GM12892 (cell line): ENCODE data around the gene CDH4.
"Not testable (repeated sequence)": the region's sequence is repeated elsewhere in the genome, so short reads cannot be mapped to it uniquely, and the experiment has no call there.

ENCODE experiments used
- DNase-seq: peaks from one replicate; pipeline ENCODE4 v3.0.0; 2011; ENCODE audit not compliant: insufficient read length
- FAIRE-seq: peaks from 2 replicates; lab custom pipeline; 2011; peaks lifted over from hg19 to GRCh38; lab: Jason Lieb, UNC
- POLR2A ChIP-seq: IDR thresholded peaks from 2 replicates; pipeline ENCODE4 v1.6.1; 2011; ENCODE audit warnings: low read depth, low read length, control low read depth
- POLR2AphosphoS5 ChIP-seq: IDR thresholded peaks from 2 replicates; pipeline ENCODE4 v1.6.1; 2011; ENCODE audit warnings: low read depth, low read length, control low read depth
- TAF1 ChIP-seq: IDR thresholded peaks from 2 replicates; pipeline ENCODE4 v1.6.1; 2011; ENCODE audit warnings: low read depth, mild to moderate bottlenecking, control low read depth, low read length, borderline replicate concordance

The CDH4 gene

DNA sequence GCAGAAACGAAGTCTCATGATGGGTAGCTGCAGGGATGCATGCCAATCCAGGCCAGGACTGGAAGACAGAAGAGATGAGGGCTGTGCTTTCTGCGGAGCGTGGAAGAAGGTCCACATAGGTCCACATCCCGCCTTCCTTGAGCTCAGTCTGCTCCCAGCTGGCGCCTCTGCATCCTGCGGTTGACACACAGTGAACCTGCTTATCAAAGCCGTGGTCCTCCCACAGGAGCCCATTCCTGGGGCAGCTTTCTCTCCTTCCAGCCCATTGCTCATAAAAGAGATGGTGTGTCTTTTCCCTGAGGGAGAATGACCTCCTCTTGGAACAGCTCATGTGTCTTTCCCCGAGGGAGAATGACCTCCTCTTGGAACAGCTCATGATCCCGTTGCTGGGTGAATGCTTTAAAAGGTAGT, 225.4 kb downstream of the CDH4 start:
- FAIRE-seq (no peak), DNase-seq (no peak)
- TF ChIP-seq TAF1 = no peak
- no peak for TF ChIP-seq POLR2AphosphoS5
- no peak for TF ChIP-seq POLR2A

DNA sequence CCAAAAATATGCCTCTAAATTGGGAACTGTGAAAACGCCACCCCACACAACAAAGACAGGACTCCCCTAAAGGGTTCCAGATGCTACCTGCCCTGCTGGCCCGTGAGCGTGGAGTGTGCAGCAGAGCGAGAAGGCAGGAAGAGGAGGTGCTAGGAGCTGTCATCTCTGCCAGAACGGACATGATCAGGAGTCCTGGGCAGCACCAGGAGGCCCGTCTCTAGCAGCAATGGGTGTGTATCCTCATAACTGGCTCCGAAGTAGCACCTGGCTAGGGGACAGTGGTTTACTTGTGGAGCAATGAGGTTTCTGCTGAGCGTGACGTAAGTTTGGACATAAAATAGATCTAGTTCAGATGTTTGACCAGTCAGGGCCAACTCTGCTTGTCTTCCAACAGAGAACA, 226.0 kb downstream of the CDH4 start:
- TF ChIP-seq POLR2A = no peak
- TF ChIP-seq TAF1 = no peak
- TF ChIP-seq POLR2AphosphoS5 = no peak
- DNase-seq (no peak), FAIRE-seq (no peak)

DNA sequence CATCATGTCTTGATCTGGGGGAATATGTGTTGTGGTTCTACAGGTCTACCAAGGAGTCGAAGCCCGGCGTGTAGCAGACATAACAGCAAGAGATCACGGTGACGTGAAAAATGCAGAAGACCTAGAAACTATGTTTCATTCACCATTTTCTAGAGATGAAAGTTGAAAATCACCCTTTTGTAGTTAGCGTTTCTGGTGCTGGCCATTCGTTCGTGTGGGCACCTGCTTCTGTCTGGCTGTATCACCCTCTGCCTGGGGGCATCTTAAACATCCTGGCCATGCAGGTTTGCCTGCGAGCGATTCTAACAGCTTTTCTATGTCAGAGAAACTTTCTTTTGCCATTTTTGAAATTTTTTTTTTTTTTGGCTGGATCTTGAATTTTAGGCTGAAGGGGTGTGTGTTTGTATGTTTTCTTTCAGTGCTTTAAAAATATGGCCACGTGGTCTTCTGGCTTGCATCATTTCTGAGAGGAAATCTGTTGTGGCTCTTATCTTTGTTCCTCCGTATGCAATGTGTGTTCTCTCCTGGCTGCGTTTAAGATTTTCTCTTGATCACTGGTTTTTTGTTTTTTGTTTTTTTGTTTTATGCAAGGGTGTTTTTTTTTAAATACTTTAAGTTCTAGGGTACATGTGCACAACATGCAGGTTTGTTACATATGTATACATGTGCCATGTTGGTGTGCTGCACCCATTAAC, 226.7 kb downstream of the CDH4 start:
- FAIRE-seq = no peak
- DNase-seq = no peak
- TF ChIP-seq POLR2A = no peak
- no peak for TF ChIP-seq TAF1
- no peak for TF ChIP-seq POLR2AphosphoS5

DNA sequence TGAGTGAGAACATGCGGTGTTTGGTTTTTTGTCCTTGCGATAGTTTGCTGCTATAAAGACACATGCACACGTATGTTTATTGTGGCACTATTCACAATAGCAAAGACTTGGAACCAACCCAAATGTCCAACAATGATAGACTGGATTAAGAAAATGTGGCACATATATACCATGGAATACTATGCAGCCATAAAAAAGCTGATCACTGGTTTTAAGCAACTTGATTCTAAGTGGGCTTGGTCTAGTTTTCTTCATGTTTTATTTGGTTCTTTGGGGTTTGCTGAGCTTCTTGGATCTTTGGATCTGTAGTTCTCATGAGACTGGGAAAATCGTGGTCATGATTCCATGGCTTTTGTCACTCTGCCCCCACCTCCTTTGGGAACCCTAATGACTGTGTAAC, 227.4 kb downstream of the CDH4 start:
- FAIRE-seq, DNase-seq: not testable (repeated sequence)

DNA sequence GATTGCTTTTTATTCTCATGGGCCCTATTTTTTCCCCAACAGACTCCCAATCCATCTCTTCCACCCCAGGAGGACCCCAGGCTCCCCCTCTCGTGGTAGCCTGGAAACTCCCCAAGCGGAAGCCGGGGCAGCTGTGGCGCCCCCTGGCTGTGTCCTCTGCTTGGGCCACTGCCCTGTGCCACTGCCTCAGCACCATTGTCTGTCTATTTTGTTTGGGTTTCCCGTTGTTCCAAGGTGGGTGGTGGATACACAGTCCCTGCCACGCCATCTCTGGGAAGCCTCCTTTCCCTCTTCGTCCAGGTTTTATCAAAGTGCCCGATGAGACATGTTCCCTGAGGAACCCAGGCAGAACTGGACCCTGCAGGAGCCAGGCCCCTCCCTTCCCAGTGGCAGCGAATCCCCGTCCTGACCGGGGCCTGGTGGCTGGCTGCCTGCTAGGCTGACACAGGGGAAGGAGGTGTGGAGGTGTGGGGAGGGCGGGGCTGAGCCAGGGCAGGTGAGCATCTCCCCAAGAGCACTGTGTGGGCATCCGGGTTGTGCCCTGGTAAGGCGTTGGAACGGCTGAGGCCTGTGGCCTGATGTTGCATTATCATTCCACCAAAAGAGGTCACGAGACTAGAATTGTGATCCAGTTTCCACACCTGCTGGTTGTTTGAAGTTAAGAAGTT, 228.2 kb downstream of the CDH4 start:
- DNase-seq (no peak), FAIRE-seq (no peak)

DNA sequence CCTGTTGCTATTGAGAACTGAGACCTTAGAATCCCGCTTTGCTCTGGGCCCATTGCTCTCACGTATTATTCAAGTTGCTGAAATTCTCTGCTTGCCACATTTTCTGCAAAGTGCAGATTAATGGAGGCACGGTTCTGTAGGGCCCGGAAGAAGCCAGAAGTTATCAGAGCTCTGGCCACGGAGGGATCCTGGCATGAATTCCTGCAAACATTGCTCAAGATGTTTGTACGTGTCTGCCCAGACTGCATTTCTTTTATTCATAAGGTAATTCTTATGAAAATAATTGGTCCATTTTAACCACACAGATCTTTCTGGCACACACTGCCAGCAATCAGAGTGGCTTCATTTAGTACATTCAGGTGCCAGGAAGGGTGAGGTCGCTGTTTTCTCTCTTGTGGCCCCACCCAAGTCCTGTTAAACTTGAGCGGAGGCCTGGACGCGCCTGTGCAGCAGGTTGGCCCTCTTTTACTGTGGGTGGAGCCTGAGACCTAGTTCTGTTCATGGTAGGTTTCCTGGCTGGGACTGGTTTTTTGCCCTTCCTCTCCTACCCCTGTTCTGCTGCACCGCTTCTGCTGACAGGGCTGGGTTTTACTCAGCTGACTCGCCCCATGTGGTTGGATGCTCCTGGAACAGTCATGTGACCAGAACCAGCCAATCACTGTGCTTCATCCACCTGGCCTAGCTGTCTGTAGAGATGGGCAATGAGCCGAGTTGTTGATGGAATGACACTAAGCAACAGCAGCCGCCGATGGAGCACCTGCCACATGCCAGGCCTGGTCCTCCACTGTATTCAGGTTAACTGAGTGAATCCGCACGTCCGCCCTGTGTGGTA, 230.2 kb downstream of the CDH4 start:
- TF ChIP-seq POLR2A (no peak), TAF1 (no peak), POLR2AphosphoS5 (no peak)
- no peak for DNase-seq
- FAIRE-seq = no peak

More for the DNA sequence above, 228.2 kb downstream of the CDH4 start:
- TF ChIP-seq POLR2AphosphoS5 (no peak), TAF1 (no peak), POLR2A (no peak)

DNA sequence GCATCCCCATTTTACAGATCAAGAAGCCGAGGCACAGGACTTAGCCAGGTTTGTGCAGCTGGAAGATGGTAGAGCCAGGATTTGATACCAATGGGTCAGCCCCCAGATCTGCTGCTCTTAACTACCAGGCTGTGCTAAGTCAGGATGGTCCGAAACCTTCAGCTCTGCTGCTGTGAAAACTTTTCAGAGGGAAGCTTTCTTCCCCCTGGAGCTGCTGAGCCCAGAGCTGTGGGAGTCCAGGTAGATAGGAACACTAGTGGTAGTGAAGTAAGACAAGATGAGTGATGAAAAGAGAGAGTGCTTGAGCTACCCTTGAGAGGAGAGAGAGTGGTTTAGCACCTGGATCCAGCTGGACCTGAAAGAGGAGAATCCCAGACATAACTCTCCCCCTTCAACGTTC, 230.8 kb downstream of the CDH4 start:
- TF ChIP-seq POLR2AphosphoS5 = no peak
- no peak for TF ChIP-seq POLR2A
- TF ChIP-seq TAF1 = no peak
- no peak for DNase-seq
- FAIRE-seq = no peak

DNA sequence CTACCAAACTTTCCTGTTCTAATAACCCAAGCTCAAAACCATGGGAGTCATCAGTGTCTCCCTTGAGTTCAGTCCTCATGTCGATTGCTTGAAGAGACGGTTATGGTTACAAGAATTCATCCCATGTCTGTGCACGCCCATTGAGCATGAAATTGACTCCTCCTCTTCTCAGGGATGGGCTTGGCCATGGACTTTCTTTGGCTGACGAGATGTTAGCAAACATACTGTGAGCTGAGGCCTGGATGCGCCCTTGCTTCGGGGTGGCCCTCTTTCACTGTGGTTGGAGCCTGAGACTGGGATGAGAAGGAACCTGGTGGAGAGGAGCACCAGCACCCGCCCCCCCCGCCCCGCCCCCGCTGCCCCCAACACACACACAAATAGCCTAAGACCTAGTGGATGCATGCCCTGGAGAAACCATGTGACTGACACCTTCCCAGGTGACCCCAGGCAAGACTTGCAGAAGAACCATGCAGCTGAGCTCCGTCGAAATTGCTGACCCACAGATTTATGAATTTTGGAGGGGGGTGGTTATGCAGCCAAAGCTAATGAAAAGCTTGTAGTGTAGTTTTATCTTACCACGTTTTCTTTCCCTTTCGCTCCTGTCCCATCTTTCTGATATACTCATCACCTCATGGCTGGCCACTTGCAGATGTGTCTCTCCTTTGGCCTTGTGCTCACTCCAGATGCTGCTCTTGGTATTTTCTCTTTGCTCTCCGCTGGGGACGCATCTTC, 231.4 kb downstream of the CDH4 start:
- TF ChIP-seq TAF1 = no peak
- no peak for TF ChIP-seq POLR2A
- TF ChIP-seq POLR2AphosphoS5 = no peak
- FAIRE-seq = no peak
- DNase-seq = no peak

DNA sequence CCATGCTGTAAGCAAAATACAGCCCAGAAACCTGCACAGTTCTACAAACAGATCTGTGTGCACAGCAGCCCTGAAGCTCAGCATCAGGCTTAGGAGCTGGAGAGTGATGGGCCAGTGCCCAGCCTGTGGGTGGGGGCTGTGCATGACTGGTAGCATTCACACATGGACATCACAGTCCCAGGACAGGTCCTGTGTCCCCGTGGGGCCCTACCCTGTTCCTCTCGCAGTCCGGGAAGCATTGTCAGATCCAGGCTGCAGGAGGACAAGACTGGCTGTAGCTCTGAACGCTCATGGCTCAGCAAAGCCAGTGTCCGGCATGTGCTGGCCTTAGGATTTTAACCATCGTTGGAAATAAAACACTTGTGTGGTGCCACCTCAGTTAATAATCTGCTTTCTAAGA, 234.1 kb downstream of the CDH4 start:
- FAIRE-seq (no peak), DNase-seq (no peak)
- TF ChIP-seq POLR2AphosphoS5 (no peak), TAF1 (no peak), POLR2A (no peak)

DNA sequence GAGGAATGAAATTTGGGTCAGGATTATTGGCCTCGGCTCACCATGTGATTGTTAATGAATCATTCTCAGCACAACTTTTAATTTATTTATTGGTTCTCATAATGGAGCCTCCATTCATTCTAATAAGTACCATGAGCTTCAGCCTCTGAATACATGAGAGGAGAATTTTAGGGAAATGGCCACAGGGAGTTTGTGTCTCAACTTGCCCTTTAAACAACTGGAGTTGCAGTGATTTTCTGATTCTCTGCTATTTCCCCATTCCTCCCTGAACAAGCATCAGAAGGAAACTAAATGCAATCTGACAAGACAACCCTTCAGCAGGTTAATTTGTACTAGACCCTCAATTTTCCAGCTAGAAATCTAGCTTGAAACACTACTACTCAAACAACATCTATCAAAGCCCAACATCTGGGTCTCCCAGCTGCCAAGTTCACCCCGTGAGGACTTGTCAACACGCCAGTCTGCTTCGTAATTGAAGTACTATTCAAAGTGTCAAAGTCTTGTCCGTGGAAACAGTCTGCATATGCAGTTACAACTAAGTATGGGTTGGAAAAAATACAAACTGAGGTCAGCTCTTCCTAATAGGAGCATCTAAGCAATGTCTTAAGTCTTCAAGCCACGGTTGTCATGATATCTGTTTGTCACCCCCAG, 235.4 kb downstream of the CDH4 start:
- TF ChIP-seq TAF1 (no peak), POLR2AphosphoS5 (no peak), POLR2A (no peak)
- DNase-seq (no peak), FAIRE-seq (no peak)

DNA sequence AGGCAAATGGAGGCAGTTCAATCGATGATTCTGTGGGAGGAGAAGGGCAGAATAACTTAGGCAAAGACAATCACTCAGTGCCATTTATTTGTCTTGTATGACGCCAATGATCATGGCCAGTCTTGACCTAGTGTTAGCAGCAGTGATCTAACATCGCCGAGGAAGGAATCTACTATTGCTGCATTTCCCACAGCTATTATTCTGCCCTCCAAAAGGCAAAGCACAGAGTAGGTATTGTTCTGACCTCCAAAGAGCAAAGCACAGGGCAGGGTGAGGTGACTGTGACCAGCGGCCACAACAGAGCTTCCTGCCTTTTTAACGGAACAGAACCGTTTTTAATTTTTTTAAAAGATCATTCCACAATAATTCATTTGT, 235.9 kb downstream of the CDH4 start:
- no peak for FAIRE-seq
- DNase-seq = no peak
- TF ChIP-seq POLR2AphosphoS5 (no peak), TAF1 (no peak), POLR2A (no peak)
